Activated CD4-positive, alpha-beta T cell treated with anti-CD3 and anti-CD28 coated beads for 24 hours (primary cell): ENCODE data around the gene INF2.
"Not testable (repeated sequence)": the region's sequence is repeated elsewhere in the genome, so short reads cannot be mapped to it uniquely, and the experiment has no call there.

Experiments used
- DNase-seq, 2 donors: peaks; one replicate each; pipeline ENCODE4 v3.0.0-alpha.2; 2020; ENCODE audit warnings: low read depth in 2 of 2

Gene INF2

DNA sequence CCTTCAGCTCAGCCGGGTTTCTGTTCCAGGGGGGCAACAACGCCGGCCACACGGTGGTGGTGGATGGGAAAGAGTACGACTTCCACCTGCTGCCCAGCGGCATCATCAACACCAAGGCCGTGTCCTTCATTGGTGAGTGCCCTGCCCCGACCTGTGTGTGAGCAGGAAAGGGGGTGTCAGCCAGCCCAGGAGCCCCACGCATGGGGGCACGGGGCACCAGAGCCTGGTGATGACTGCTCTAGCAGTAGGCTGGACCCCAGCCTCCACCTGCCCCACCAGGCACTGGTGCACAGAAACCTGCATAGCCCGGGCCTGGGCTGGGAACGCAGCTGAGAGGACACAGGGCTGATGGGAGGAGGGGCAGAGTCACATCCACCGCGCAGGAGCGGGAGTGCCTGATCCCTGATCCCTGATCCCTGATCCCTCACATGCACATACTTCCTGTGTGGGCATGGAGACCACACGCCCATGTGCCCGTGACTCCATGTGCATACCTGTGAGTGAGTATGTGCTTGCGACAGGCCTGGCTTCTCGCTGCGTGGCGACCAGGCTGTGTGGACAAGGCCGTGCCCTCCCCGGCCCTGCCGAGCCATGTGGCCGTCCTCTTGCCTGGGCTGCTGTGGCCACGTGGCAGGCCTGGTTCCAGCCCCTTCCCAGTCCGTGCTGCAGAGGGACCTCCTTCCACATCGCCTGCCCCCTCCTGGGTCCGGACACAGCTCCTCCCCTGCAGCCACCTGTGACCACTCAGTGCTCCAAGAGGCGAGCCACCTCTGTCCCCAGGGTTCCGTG is 45.8 kb downstream of the INF2 start:
- no peak for DNase-seq

GRCh38 chr14:104735830-104736642 is 46.6 kb downstream of the INF2 start:
- no peak for DNase-seq

GRCh38 chr14:104738375-104739019 is 49.1 kb downstream of the INF2 start:
- no peak for DNase-seq

GRCh38 chr14:104739026-104739425 is 49.6 kb downstream of the INF2 start:
- DNase-seq, result no peak

GRCh38 chr14:104739546-104740516 is 50.4 kb downstream of the INF2 start:
- DNase-seq, result no peak

GRCh38 chr14:104741108-104741802 is 51.8 kb downstream of the INF2 start:
- no peak for DNase-seq

DNA sequence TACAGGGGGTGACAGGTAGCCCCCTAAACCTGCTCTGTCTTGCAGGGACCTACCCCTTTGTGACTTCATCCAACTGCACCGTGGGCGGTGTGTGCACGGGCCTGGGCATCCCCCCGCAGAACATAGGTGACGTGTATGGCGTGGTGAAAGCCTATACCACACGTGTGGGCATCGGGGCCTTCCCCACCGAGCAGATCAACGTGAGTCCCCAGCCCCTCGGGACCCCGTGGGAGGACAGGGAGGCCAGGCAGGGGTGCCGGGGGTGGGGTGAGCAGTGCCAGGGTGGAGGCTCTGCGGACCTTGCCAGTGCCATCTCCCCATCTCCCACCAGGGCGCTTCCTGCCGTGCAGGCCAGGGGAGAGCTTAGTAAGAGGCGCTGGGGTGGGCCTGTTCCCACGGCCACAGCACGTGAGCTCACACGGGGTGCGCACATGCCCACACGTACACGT is 52.4 kb downstream of the INF2 start:
- DNase-seq, result no peak

DNA sequence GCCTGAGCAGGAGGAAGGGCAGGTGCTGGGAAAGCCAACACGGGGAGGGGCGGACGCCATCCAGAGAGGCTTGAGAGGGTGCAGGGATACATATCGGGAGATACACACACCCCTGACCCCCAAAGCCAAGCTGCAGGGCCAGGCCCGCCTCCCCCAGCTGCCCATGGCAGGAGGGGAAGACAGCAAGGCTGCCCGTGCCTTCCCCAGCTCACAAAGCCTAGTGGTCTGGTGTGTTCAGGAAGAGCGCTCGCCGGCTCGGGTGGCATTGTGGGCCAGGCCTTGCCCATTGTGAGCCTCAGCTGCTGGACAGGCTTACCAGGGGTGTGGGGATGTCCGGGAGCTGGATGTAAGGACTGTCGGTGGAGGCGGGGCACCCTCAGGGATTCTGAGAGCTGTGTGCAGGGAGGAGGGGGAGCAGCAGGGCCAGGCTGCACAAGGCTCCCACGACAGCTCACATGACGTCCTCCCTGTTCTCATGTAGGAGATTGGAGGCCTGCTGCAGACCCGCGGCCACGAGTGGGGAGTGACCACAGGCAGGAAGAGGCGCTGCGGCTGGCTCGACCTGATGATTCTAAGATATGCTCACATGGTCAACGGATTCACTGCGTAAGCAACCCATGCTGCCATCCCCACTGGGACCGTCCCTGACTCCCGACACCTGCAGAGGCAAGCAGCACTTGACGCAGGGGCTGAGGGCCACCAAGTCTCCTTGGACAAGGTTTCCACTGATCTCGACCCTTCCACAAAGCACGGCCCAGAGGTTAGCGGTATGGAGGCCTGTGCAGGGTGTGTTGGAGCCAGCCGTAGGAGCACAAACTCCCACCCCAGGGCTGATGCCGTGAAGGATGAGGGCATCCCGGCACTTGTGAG is 53.4 kb downstream of the INF2 start:
- no peak for DNase-seq

DNA sequence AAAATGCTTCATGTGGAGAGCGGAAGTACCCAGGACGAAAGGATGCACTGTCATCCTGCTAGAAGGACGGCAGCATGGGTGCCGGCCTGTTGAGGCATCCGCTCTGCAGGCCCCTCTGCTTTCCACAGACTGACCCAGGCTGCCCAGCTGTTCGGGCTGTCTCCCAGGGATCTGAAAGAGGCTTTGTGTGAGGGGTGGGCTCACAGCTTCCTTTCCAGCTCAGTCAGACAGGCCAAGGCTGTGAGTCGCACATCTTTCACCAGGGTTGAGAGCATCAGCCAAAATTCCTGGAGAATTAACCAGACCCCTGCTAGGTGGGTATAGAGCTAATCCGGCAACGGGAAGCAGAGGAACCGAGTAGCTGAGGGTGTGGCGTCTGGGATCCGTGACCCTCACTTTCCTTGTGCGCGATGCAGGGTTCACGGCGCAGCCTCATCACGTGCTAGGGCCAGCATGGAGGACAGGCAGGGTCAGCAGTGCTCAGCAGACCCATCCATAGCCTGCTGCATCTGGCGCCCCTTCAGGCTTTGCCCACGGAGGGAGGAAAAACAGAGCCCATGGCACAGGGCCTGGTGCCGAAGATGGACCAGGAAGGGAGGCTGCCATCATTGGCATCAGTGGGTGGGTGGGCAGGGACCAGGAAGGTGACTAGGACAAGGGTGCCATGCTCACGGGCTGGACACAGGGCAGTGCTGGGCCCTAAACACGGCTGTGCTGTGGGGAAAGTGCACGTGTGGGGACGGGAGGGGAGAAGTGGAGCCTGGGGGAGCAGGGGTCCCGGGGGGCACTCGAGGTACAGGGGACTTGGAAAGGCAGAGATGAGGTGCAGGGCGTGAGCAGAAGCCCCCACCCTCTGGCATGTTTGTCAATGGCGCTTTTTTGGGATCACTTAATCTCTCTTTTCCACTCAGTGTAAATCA is 54.3 kb downstream of the INF2 start:
- no peak for DNase-seq

GRCh38 chr14:104744484-104744883 is 55.1 kb downstream of the INF2 start:
- DNase-seq, result no peak

GRCh38 chr14:104745431-104745830 is 56.0 kb downstream of the INF2 start:
- no peak for DNase-seq

DNA sequence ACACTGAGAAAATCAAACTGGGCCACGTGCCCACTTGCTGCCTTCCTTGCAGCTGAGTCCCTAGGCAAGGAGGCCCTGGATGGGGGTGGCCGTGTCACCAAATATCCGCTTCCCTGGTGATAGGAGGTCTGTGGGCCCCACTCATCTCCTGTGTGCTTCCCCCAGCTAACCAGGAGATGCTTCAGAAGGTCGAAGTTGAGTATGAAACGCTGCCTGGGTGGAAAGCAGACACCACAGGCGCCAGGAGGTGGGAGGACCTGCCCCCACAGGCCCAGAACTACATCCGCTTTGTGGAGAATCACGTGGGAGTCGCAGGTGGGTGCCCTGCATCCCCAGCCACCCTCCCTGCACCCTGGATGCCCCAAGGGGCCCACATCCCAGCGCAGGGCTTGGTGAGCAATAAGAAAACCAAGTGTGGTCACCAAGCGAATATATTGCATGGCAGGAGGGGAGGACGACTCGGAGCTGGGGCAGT is 56.7 kb downstream of the INF2 start:
- no peak for DNase-seq

- DNase-seq, result no peak
These were observed 57.6 kb downstream of the INF2 start for GRCh38 chr14:104746934-104747481.

- DNase-seq, result no peak
These were observed 58.5 kb downstream of the INF2 start for GRCh38 chr14:104747876-104748275.

DNA sequence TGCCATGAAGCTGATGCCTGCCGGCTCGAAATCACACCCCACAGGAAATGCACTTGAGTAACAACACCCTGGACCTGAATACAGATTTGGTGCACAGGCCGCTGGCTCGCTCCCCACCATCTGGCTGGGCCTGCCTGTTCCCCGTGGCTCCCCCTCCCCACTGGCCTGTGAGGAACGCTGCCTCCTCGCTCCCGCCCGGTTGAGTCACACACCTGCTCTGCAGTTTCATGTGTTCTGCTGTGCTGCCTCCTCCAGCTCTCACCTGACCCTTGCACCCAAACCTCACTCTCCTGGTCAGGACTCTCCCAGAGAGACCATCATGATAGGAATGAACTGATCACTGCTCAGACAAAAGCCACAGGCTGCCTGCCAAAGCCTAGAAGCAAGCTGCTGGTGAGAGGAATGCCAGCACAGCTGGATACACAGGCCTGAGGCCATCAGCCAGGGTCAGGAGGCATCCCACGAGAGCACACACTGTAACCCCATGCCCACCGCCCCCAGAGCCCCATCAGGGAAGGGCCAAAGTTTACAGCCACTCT is 59.8 kb downstream of the INF2 start:
- DNase-seq, result no peak

- no peak for DNase-seq
These were observed 60.8 kb downstream of the INF2 start for GRCh38 chr14:104750056-104750752.

DNA sequence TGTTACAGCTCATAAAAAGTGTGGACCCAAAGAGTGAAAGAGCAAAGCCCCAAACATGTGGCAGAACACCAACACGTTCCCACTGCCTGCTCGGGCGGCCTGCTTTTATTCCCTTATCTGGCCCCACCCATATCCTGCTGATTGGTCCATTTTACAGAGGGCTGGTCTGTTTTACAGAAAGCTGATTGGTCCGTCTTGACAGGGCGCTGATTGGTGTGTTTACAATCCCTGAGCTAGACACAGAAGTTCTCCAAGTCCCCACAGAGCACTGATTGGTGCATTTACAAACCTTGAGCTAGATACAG is 61.3 kb downstream of the INF2 start:
- DNase-seq, result not testable (repeated sequence)
